Erythroblast (primary cell): Measurements from ENCODE around the gene C2CD4D.

Experiments used
- GATA1 ChIP-seq: IDR thresholded peaks from 2 replicates; pipeline ENCODE4 v1.6.1; 2011; ENCODE audit warnings: low read depth, mild to moderate bottlenecking, control low read depth, low read length, moderate library complexity
- POLR2A ChIP-seq: IDR thresholded peaks from 2 replicates; pipeline ENCODE4 v1.6.1; 2011; ENCODE audit warnings: mild to moderate bottlenecking, low read length

- TF ChIP-seq POLR2A (no peak), GATA1 (no peak)
Observed at GRCh38 chr1:151852733-151853132, 13.1 kb upstream of the C2CD4D start.
